D721Med (cell line): Measurements from ENCODE around the gene COQ10B.

Source experiments
- DNase-seq: peaks from one replicate; pipeline ENCODE4 v3.0.0; 2011; ENCODE audit warnings: low spot score; ENCODE audit not compliant: insufficient read length
- FAIRE-seq: peaks from 2 replicates; lab custom pipeline; 2011; peaks lifted over from hg19 to GRCh38; lab: Jason Lieb, UNC
- TF ChIP-seq, protein P1 (sequence below): IDR thresholded peaks from 2 replicates; pipeline ENCODE4 v1.5.1; 2012; ENCODE audit warnings: mild to moderate bottlenecking, control low read depth; ENCODE audit not compliant: insufficient read depth; ENCODE audit errors: missing control alignments

The COQ10B gene

GRCh38 chr2:197515315-197515738, 62.0 kb downstream of the COQ10B start:
- peak; percentile 94 for FAIRE-seq
- TF ChIP-seq, protein P1, sequence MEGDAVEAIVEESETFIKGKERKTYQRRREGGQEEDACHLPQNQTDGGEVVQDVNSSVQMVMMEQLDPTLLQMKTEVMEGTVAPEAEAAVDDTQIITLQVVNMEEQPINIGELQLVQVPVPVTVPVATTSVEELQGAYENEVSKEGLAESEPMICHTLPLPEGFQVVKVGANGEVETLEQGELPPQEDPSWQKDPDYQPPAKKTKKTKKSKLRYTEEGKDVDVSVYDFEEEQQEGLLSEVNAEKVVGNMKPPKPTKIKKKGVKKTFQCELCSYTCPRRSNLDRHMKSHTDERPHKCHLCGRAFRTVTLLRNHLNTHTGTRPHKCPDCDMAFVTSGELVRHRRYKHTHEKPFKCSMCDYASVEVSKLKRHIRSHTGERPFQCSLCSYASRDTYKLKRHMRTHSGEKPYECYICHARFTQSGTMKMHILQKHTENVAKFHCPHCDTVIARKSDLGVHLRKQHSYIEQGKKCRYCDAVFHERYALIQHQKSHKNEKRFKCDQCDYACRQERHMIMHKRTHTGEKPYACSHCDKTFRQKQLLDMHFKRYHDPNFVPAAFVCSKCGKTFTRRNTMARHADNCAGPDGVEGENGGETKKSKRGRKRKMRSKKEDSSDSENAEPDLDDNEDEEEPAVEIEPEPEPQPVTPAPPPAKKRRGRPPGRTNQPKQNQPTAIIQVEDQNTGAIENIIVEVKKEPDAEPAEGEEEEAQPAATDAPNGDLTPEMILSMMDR: no peak

GRCh38 chr2:197515739-197516392, 62.5 kb downstream of the COQ10B start, which contains the start of gene MOB4:
Gene MOB4 (plus strand): TSS chr2:197516066. CDS start chr2:197516087, 21 bp downstream.
- DNase-seq (peak; percentile 37), FAIRE-seq (no peak)
- TF ChIP-seq, protein P1: no peak

More at GRCh38 chr2:197515315-197515738, 62.0 kb downstream of the COQ10B start:
- DNase-seq: no peak

DNA sequence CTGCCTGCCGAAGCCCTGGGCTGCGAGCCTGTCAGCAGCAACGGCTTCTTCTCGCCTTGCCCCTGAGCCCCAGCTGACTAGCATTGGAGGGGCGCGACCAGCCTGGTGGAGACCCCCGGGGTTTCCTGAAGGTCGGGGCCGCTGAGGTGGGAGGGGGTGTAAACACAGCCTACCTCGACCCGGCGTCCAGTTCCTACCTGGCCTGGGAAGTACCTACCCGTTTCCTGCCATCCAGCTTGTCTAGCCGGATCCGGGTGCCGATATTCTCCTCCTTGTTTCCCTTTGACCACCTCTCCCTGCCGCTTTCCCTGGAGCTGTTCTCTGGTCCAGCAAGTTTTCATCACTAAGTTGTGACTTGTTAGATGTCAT, 63.0 kb downstream of the COQ10B start:
- TF ChIP-seq, protein P1: no peak
- FAIRE-seq (no peak), DNase-seq (no peak)

- no peak for FAIRE-seq
- DNase-seq: no peak
- TF ChIP-seq, protein P1: no peak
Measured at GRCh38 chr2:197517150-197517549, 63.8 kb downstream of the COQ10B start.
